ENCODE measurements around the gene OLFML3. TPM values are rescaled to one million over a fixed set of nuclear protein-coding genes. Genes with fewer than 3 reads are reported as not detected.
"Not testable (repeated sequence)": the region's sequence is repeated elsewhere in the genome, so short reads cannot be mapped to it uniquely, and the experiment has no call there.

The OLFML3 gene
- total RNA-seq, result 43.5 TPM

DNA sequence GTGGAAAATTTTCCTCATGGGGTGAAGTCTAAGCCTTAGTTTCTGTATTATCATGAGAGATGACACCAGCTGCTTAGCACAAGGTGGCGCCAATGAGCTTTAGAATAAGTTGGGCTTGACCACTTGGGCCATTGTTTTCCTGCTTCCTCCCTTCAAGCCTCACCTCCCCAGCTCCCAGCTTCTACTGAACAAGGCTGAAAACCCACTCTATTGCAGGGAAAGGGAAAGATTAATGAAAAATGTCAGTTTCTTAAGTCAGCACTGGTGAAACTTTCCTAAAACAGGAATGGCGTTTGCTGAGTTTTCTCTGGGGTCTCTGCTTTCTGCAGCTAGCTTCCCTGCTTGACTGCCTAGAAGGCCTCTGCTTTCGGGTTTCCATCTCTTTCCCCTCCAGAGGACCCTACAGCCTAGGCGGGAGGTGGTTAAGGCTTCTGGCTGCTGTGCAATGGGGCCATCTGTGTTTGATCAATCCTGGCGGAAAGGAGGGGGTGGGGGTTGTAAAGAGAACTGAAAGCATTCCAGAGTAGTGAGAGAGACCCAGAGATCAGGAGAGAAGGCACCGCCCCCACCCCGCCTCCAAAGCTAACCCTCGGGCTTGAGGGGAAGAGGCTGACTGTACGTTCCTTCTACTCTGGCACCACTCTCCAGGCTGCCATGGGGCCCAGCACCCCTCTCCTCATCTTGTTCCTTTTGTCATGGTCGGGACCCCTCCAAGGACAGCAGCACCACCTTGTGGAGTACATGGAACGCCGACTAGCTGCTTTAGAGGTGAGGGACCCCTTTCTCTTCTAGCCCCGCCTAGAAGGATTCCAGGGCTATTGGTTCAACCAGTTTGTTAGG is at the start of gene OLFML3:
TSS of gene OLFML3 (plus strand) at position 612 of the 840 bp plus-strand sequence. CDS start at position 655, 43 bp downstream.
- DNase-seq (ENCODE audit: low spot score), result peak; percentile 87

DNA sequence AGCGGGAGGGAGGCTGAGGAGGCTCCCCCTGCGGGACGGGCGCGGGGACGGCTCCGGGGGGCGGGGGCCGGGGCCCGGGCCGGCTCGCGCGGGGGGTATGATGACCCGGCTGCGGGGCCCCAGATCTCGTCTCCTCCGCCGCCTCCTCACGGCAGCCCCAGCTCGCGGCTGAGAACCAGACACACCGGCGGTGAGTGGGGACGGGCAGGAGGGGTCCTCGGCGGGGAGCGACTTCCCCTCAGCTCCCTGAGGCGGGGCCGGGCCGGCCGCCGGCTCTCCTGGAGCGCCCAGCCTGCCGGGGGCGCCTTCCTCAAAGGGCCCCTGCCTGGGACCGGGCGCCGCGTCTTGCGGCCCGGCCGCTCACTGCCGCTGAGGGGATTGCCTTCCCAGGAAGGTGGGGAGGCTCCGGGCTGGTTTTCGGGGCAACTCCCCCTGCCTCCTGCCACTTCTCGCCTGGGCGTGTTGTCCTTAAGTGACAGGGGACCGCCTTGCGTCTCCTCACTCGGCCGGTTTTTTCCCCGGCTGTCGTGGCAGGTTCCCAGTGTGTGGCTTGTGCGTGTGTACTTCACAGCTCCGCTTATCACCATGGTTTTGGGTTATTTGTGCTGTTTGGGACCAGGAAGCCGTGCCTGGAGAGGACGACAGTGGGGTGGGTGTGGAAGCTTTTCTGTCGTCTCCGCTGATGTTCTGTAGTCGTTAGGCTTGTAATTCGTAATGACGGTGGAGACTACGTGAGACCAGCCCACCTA is 49.4 kb upstream of the OLFML3 start:
- peak; percentile 63 for DNase-seq (ENCODE audit: low spot score)

DNA sequence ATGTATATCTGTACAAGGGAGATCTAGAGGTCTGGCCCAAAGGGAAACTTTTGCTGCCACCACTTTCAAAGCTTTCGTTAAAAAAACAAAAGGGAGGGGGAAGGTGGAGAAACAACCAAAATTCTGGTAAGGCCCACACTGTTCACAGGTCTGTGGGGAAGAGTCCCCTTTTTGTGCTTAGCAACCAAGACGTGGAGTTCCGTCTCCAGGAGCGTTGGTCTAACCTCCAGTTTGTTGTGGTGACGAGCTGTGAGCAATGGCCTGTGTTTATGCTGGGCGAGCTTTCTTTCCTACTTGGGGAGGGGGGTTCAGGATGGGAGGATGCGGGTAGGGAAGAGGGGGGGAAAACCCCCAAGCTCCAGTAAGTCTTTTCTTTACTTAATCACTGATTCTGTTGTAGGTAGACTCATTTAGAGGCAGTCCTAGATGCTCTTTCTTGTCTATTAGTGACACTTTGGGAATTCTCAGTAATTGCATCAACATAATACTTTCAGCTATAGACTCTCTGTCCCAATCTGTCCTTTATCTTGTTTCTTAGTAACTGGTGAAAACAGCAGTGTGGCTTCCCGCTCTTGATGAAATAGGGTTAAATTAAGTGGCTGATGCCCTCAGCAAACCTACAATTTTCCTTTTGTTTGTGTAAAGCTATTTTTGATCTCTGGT is 48.6 kb upstream of the OLFML3 start:
- no peak for DNase-seq (ENCODE audit: low spot score)

DNA sequence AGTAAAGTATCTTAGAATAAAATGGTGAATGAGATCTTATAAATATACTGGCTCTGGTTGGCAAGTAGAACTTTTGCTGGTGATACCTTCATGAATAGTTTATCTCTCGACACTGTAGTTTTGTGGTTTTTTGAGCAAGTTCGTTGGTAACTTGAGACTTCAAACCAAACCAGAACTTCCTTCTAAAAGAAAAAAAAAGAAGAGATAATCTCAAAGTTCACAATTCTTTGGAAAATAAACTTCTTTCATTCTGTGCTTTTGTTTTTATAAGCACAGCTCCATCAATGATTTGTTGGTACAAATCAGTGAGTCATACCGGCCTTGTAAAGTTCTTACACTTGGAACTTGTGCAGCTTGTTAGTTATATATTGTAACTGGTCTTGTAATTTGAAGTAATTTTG is 47.8 kb upstream of the OLFML3 start:
- DNase-seq (ENCODE audit: low spot score), result no peak

DNA sequence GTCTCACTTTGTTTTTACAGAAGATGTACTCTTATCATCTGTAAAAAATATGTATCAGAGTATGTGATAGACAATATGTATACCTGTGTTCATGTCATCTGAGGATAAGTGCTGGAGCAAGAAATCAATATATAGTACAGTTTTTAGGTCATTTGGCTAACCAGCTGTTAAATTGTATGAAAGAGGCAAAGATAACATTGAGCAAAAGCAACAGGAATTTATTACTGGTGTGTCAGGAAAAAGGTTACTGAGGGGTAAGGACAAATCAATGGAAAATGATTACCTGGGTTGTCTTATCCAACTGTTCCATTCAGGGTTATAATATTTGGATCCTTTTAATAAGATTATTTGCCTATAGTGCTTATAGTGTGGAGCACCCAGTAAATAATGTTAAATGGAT is 45.3 kb upstream of the OLFML3 start:
- no peak for DNase-seq (ENCODE audit: low spot score)

GRCh38 chr1:113934511-113935055 is 44.7 kb upstream of the OLFML3 start:
- no peak for DNase-seq (ENCODE audit: low spot score)

DNA sequence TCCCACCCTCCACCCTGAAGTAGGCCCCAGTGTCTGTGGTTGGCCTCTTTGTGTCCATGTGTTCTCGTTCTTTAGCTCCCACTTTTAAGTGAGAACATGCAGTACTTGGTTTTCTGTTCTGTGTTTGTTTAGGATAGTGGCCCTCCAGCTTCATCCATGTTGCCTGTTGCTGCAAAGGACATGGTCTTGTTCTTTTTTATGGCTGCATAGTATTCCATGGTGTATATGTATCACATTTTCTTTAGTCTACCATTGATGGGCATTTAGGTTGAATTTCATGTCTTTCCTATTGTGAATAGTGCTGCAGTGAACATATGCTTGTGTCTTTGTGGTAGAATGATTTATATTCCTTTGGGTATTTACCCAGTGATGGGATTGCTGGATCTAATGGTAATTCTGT is 44.1 kb upstream of the OLFML3 start:
- no peak for DNase-seq (ENCODE audit: low spot score)

DNA sequence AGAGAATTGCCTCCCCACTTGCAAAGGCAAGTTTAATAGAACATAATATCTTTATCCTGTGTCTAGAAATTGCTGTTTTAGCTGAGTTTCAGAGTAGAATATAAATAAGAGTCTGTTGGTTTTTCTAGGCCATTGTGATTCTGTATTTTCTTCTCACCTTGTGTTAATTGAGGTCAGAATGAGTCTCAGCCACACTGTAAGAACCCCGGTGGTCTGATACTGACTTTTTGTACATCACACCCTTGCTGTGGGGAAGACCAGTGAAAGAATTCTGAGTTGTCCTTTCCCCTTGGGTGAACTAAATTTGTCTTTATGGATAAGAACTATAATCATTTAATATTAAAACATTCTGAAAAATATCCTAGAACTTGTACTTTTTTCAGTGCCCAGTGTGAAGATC is 43.3 kb upstream of the OLFML3 start:
- DNase-seq (ENCODE audit: low spot score), result no peak

- DNase-seq (ENCODE audit: low spot score), result no peak
Observed at GRCh38 chr1:113937146-113937545, 42.1 kb upstream of the OLFML3 start.

GRCh38 chr1:113938192-113938591 is 41.1 kb upstream of the OLFML3 start:
- no peak for DNase-seq (ENCODE audit: low spot score)

- no peak for DNase-seq (ENCODE audit: low spot score)
Observed at GRCh38 chr1:113940365-113941244, 38.7 kb upstream of the OLFML3 start.

- DNase-seq (ENCODE audit: low spot score), result no peak
Observed at GRCh38 chr1:113941245-113941559, 38.1 kb upstream of the OLFML3 start.

DNA sequence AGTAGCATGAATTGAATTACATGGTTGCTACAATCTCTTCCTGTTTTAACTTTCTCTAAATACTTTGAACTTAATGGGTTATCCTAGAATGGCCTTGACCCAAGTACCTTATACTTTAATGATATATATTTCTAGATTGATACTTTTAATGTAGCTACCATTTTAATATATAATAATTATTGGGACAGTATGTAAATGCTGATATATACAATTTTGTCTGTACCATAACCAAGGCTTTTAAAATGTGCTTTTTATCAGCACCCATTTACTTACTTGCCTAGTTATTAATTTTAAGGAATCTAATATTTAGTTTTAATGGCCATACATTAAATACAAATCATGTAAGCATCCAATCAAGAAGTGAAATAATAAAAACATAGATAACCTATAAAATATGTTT is 36.7 kb upstream of the OLFML3 start:
- no peak for DNase-seq (ENCODE audit: low spot score)

- DNase-seq (ENCODE audit: low spot score), result no peak
Observed at GRCh38 chr1:113943028-113943811, 36.1 kb upstream of the OLFML3 start.

- no peak for DNase-seq (ENCODE audit: low spot score)
Observed at GRCh38 chr1:113945329-113945728, 33.9 kb upstream of the OLFML3 start.

DNA sequence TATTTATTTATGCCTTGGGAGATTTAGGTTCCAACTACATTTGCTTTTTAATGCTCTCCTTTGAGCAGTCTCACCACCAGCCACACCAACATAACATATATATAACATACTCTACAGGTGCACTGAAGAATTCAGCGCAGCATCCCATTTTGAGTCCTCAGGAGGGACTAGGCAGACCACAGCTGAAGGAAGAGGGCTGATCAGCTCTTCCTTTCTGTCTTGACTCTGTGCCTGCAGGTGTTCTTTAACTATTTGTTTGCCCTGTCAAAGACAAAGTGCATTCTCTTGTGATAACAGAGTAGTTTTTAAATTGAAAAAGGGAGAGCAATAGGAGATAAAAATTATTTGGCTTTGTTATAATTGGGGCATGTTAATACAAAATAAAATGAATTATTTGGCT is 33.2 kb upstream of the OLFML3 start:
- no peak for DNase-seq (ENCODE audit: low spot score)

GRCh38 chr1:113946678-113947387 is 32.4 kb upstream of the OLFML3 start:
- no peak for DNase-seq (ENCODE audit: low spot score)

DNA sequence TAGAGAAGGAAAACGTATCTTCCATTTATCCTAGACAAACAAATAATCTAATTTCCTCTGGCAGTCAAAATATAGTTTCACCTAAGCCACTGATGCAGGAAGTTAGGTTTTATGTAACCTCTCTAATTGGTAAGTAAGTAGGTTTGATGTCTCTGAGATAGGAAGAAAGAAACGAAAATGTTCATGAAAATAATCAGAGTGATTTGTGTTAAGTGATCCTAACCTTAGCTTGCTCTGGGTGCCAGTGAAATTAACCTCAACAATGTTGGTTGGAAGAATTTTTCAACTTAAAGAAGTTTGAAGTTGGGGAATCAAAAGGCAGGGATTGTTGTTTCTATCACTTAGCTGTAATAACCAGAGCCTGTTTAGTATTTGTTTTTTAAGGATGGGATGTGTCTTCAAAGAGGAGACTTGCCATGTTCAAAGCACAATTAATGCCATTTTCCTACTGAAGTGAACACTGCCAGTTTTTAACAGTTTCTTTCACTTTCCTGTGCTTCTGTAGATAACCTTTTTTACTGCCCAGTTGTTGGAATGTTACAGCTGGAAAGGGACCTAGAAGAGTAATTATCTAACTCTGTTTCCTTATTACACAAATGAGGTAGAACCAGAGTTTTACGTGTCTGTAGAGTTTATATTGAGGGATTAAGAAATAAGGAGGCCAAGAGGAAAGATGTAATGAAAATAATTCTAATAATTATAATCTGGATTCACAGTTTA is 31.7 kb upstream of the OLFML3 start:
- no peak for DNase-seq (ENCODE audit: low spot score)

DNA sequence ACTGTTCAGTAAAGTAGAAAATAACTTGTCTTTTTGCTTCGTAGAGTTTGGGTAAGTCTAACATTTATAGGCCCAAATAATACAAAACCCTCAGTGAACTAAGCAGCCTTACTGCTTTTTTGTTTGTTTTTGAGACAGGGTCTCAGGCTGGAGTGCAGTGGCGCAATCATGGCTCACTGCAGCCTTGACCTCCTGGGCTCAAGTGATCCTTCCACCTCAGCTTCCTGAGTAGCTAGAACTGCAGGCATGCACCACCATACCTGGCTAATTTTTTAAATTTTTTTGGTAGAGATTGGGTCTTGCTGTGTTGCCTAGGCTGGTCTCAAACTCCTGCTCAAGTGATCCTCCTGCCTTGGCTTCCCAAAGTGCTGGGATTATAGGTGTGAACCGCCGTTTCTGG is 31.1 kb upstream of the OLFML3 start:
- not testable (repeated sequence) for DNase-seq (ENCODE audit: low spot score)

Measured in ureter (tissue), 1 donor.